Loucy (cell line): ENCODE data around the gene CD44.

Source experiments
- H2AFZ ChIP-seq: fragments of 200-600 bp; sonication (generic); 2 replicates; pipeline ENCODE4 v1.6.0; 2016; ENCODE audit warnings: antibody characterized with exemption, mild to moderate bottlenecking, low read length, moderate library complexity
- H3F3A ChIP-seq: fragments of 200-600 bp; 2 replicates; pipeline ENCODE4 v1.6.0; 2016; ENCODE audit warnings: antibody characterized with exemption, low read depth, mild to moderate bottlenecking
- H3K27me3 ChIP-seq: fragments of 200-600 bp; sonication (generic); 2 replicates; pipeline ENCODE4 v1.6.1; 2014; ENCODE audit warnings: low read length, mild to moderate bottlenecking; ENCODE audit not compliant: insufficient read depth, poor library complexity, severe bottlenecking
- H3K36me3 ChIP-seq: fragments of 200-600 bp; sonication (generic); 2 replicates; pipeline ENCODE4 v1.6.1; 2016; ENCODE audit warnings: low read length; ENCODE audit not compliant: insufficient read depth
- H3K4me1 ChIP-seq: fragments of 200-600 bp; sonication (generic); 2 replicates; pipeline ENCODE4 v1.5.1; 2014; ENCODE audit warnings: low read length, mild to moderate bottlenecking; ENCODE audit not compliant: insufficient read depth, poor library complexity, severe bottlenecking
- H3K4me2 ChIP-seq: fragments of 200-600 bp; sonication (generic); 2 replicates; pipeline ENCODE4 v1.6.0; 2014; ENCODE audit warnings: antibody characterized with exemption, low read length, low read depth, mild to moderate bottlenecking; ENCODE audit not compliant: poor library complexity, severe bottlenecking
- H3K4me3 ChIP-seq: fragments of 200-600 bp; sonication (generic); 2 replicates; pipeline ENCODE4 v1.5.1; 2014; ENCODE audit warnings: low read length, mild to moderate bottlenecking, mixed read lengths; ENCODE audit not compliant: poor library complexity, severe bottlenecking
- H3K79me2 ChIP-seq: fragments of 200-600 bp; sonication (generic); 2 replicates; pipeline ENCODE4 v1.6.1; 2014; ENCODE audit warnings: low read length; ENCODE audit not compliant: insufficient read depth
- H3K9ac ChIP-seq: fragments of 200-600 bp; sonication (generic); 2 replicates; pipeline ENCODE4 v1.6.0; 2014; ENCODE audit warnings: mild to moderate bottlenecking, low read depth, low read length, moderate library complexity; ENCODE audit not compliant: poor library complexity, severe bottlenecking
- H3K9me2 ChIP-seq: fragments of 200-600 bp; sonication (generic); replicated peaks from 2 replicates; pipeline ENCODE4 v1.6.1; 2016; ENCODE audit warnings: low read depth, low read length, mixed read lengths
- H3K9me3 ChIP-seq: fragments of 200-600 bp; sonication (generic); 2 replicates; pipeline ENCODE4 v1.6.1; 2014; ENCODE audit warnings: mild to moderate bottlenecking, antibody characterized with exemption, low read length, low read depth; ENCODE audit not compliant: insufficient read depth
- H4K20me1 ChIP-seq: fragments of 200-600 bp; sonication (generic); 2 replicates; pipeline ENCODE4 v1.6.0; 2014; ENCODE audit warnings: antibody characterized with exemption, low read length, mild to moderate bottlenecking; ENCODE audit not compliant: insufficient read depth, poor library complexity, severe bottlenecking
- CTCF ChIP-seq: fragments of 200-600 bp; sonication (generic); conservative IDR thresholded peaks from 2 replicates; pipeline ENCODE4 v1.5.1; 2014; ENCODE audit warnings: mild to moderate bottlenecking, antibody characterized with exemption, low read length
- EZH2phosphoT487 ChIP-seq: fragments of 200-600 bp; IDR thresholded peaks from 2 replicates; pipeline ENCODE4 v1.6.1; 2018; ENCODE audit warnings: antibody characterized with exemption, mild to moderate bottlenecking, moderate library complexity, borderline replicate concordance

Gene CD44

DNA sequence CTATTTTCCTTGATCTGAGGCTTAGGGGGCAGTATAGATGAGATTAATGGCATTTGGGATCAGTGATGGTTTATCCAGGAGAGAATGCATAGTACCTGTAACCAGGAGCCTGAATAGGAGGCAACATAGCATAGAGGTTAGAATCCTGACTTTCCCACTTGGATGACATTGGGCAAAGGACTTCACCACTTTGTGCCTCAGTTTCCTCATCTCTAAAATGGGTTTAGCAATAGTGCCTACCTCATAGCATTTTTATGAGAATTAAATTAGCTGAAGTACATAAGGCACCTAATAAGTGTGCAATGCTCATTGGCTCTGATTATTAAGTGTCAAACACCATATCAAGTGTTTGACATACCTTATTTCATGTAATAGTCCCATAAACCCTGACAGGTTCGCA is 30.8 kb downstream of the CD44 start:
- peaks cover 70% of the 10 kb centered on the region for H4K20me1 ChIP-seq
- H3K79me2 ChIP-seq, result peaks cover 93% of the 10 kb centered on the region

GRCh38 chr11:35170503-35170902 is 31.5 kb downstream of the CD44 start:
- H3K9ac ChIP-seq, result no peak overlapping the region
- peaks cover 5% of the 10 kb centered on the region; the same call in 1 of the 2 replicates for H3F3A ChIP-seq
- H3K27me3 ChIP-seq, result no peaks in the 10 kb centered on the region
- TF ChIP-seq EZH2phosphoT487, result no peak
- no peak for TF ChIP-seq CTCF
- H3K4me2 ChIP-seq, result no peak overlapping the region
- no peak overlapping the region for H2AFZ ChIP-seq
- peaks cover 84% of the 10 kb centered on the region for H3K4me1 ChIP-seq
- H3K9me2 ChIP-seq, result no peaks in the 10 kb centered on the region
- H3K36me3 ChIP-seq, result 0 out of 2 replicates have a peak, but pooled peaks cover 2% of the 10 kb centered on the region
- peaks cover 67% of the 10 kb centered on the region for H4K20me1 ChIP-seq
- no peak overlapping the region for H3K4me3 ChIP-seq
- H3K9me3 ChIP-seq, result no peaks in the 10 kb centered on the region
- H3K79me2 ChIP-seq, result peaks cover 94% of the 10 kb centered on the region

More for the DNA sequence above, 30.8 kb downstream of the CD44 start:
- H3K9me3 ChIP-seq, result no peaks in the 10 kb centered on the region
- H3F3A ChIP-seq, result peaks cover 9% of the 10 kb centered on the region; the same call in 1 of the 2 replicates
- no peak overlapping the region for H3K4me2 ChIP-seq
- TF ChIP-seq CTCF (no peak), EZH2phosphoT487 (no peak)
- no peak overlapping the region for H2AFZ ChIP-seq
- no peak overlapping the region for H3K4me3 ChIP-seq
- H3K36me3 ChIP-seq, result peaks cover under 1% of the 10 kb centered on the region; the same call in 1 of the 2 replicates
- peaks cover 86% of the 10 kb centered on the region for H3K4me1 ChIP-seq
- H3K9ac ChIP-seq, result no peak overlapping the region
- no peaks in the 10 kb centered on the region for H3K9me2 ChIP-seq
- no peaks in the 10 kb centered on the region for H3K27me3 ChIP-seq

- no peaks in the 10 kb centered on the region for H3K9me3 ChIP-seq
- H3K79me2 ChIP-seq, result peaks cover 95% of the 10 kb centered on the region
- TF ChIP-seq EZH2phosphoT487, result no peak
- TF ChIP-seq CTCF, result no peak
- no peak overlapping the region for H2AFZ ChIP-seq
- H3F3A ChIP-seq, result no peaks in the 10 kb centered on the region
- H3K4me2 ChIP-seq, result no peak overlapping the region
- no peaks in the 10 kb centered on the region for H3K27me3 ChIP-seq
- H3K9ac ChIP-seq, result no peak overlapping the region
- peaks cover 79% of the 10 kb centered on the region for H3K4me1 ChIP-seq
- no peaks in the 10 kb centered on the region for H3K9me2 ChIP-seq
- H3K36me3 ChIP-seq, result peaks cover 2% of the 10 kb centered on the region; the same call in 1 of the 2 replicates
- H3K4me3 ChIP-seq, result no peak overlapping the region
- peaks cover 64% of the 10 kb centered on the region for H4K20me1 ChIP-seq
Observed at GRCh38 chr11:35171226-35171625, 32.3 kb downstream of the CD44 start.
